Mononuclear cell (primary cell): Measurements from ENCODE around the gene KCNAB1. TPM values are rescaled to one million over a fixed set of nuclear protein-coding genes. Genes with fewer than 3 reads are reported as not detected.

Source experiments
- H3K27me3 ChIP-seq: 2 replicates; pipeline ENCODE4 v1.6.0; 2011; ENCODE audit warnings: low read length, control low read depth; ENCODE audit not compliant: insufficient read depth
- H3K4me1 ChIP-seq: 2 replicates; pipeline ENCODE4 v1.5.1; 2011; ENCODE audit warnings: mild to moderate bottlenecking, low read length, control low read depth; ENCODE audit not compliant: insufficient read depth
- H3K4me3 ChIP-seq: 2 replicates; pipeline ENCODE4 v1.5.1; 2011; ENCODE audit warnings: mild to moderate bottlenecking, low read length, moderate library complexity
- H3K9me3 ChIP-seq: 2 replicates; pipeline ENCODE4 v1.5.1; 2011; ENCODE audit warnings: low read depth, mild to moderate bottlenecking, control low read depth, low read length
- total RNA-seq: library from RNA; depleted of rRNA; stranded (reverse); fragments of >200 nt; gene quantifications from one replicate; pipeline ENCODE4 v1.2.3, GENCODE V29; 2012

The KCNAB1 gene
- total RNA-seq, 1 donor = not detected

- no peaks in the 10 kb centered on the region for H3K4me1 ChIP-seq
- no peaks in the 10 kb centered on the region for H3K27me3 ChIP-seq
- no peak overlapping the region for H3K4me3 ChIP-seq
- no peaks in the 10 kb centered on the region for H3K9me3 ChIP-seq
Measured at GRCh38 chr3:156150434-156151066, 30.2 kb downstream of the KCNAB1 start.

- Histone ChIP-seq H3K27me3 (no peaks in the 10 kb centered on the region), H3K4me3 (no peak overlapping the region), H3K9me3 (no peaks in the 10 kb centered on the region), H3K4me1 (no peaks in the 10 kb centered on the region)
Measured at GRCh38 chr3:156151824-156152428, 31.5 kb downstream of the KCNAB1 start.

GRCh38 chr3:156158656-156159295, 38.4 kb downstream of the KCNAB1 start:
- H3K9me3 ChIP-seq = no peaks in the 10 kb centered on the region
- no peaks in the 10 kb centered on the region for H3K27me3 ChIP-seq
- peaks cover 6% of the 10 kb centered on the region for H3K4me1 ChIP-seq
- H3K4me3 ChIP-seq = no peak overlapping the region

- H3K4me1 ChIP-seq = peaks cover 6% of the 10 kb centered on the region
- H3K27me3 ChIP-seq = no peaks in the 10 kb centered on the region
- no peak overlapping the region for H3K4me3 ChIP-seq
- H3K9me3 ChIP-seq = no peaks in the 10 kb centered on the region
Measured at GRCh38 chr3:156160647-156161046, 40.3 kb downstream of the KCNAB1 start.

GRCh38 chr3:156161172-156161571, 40.8 kb downstream of the KCNAB1 start:
- Histone ChIP-seq H3K4me3 (no peak overlapping the region), H3K4me1 (peaks cover 6% of the 10 kb centered on the region), H3K9me3 (no peaks in the 10 kb centered on the region), H3K27me3 (no peaks in the 10 kb centered on the region)

DNA sequence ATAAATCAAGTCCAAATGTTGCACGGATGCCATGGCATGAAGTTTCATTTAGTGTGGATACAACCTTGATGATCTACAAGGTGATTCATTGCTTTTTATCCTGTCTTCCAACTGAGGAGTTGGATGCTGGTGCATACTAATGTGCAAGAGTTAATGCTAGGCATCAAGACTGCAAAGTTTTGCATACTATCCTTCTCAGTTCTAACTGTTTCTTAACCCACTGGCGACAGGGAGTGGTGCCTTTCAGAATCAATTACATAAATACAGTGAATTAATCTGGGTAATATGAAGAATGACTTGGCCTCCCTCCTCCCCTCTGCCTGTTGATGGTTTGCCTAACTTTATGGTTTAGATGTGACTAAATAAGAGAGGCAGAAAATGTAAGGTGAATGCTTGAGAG, 43.5 kb downstream of the KCNAB1 start:
- H3K27me3 ChIP-seq = peaks cover 2% of the 10 kb centered on the region
- no peaks in the 10 kb centered on the region for H3K9me3 ChIP-seq
- H3K4me3 ChIP-seq = no peak overlapping the region
- peaks cover 6% of the 10 kb centered on the region for H3K4me1 ChIP-seq

DNA sequence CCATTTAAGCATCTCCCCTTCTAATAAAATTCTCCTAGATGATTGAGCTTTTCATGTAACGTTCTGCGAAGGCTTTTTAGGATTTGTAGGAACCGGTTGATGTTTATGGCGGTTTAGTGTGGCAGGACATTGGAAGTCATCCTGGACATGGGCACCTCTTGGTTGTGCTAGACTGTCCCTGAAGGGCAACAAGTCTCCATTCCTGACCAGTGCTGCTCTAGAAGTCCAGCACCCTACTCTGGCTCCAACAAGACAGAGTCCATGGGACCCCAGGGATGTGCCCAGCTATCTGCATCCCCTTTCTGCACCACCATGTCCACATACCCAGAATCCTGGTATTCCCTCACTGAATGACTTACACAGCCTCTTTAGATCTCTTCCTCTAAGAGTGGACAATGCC, 46.4 kb downstream of the KCNAB1 start:
- no peak overlapping the region for H3K4me3 ChIP-seq
- peaks cover 2% of the 10 kb centered on the region for H3K27me3 ChIP-seq
- H3K4me1 ChIP-seq = no peaks in the 10 kb centered on the region
- H3K9me3 ChIP-seq = no peaks in the 10 kb centered on the region

GRCh38 chr3:156170571-156170970, 50.2 kb downstream of the KCNAB1 start:
- H3K4me3 ChIP-seq = no peak overlapping the region
- no peaks in the 10 kb centered on the region for H3K9me3 ChIP-seq
- peaks cover 2% of the 10 kb centered on the region for H3K27me3 ChIP-seq
- H3K4me1 ChIP-seq = no peaks in the 10 kb centered on the region

DNA sequence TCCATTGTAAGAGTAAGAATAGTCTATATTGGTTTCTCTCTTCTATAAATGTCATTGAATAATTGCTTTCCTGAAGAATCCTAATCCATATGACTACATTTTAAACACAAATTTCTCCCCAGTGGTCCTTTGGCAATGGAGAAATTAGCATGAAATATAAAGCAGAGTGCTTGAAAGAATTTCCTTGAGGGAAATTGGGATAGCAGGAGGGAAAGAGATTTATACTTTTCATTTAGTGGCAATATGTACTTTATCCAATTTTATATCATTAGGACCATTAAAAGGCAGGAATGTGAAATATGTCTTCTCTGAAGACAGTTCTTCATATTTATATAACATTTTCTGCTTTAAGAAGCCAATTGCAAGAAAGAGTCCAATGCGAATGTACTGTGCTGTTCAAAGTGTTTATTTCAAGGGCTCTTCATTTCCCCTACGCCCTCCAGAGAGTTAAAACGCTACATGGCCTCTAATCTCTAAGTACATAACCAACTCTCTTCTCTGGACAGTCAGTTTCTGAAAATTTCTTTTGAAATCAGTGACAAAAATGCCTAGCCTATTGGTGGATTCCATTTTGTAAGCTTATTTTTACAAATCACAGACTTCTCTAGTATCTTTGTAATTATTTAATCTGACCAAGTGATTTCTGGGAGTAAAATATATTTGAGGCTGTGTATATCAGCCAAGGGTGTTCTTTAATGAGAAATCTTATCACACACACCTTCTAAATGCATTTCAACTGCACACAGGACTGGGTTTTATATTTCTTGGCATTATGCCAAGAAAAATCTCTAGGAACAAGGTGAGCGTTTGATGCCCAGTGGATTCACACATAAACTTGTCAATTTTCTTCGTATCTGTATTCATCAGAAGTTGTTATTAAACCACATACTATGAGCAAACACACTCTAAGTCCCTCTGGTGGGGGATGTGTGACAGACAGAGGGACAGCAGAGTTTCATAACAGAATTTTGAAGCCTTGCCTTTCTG, 51.2 kb downstream of the KCNAB1 start:
- H3K4me3 ChIP-seq = no peak overlapping the region
- H3K9me3 ChIP-seq = no peaks in the 10 kb centered on the region
- H3K27me3 ChIP-seq = peaks cover 2% of the 10 kb centered on the region
- H3K4me1 ChIP-seq = no peaks in the 10 kb centered on the region

DNA sequence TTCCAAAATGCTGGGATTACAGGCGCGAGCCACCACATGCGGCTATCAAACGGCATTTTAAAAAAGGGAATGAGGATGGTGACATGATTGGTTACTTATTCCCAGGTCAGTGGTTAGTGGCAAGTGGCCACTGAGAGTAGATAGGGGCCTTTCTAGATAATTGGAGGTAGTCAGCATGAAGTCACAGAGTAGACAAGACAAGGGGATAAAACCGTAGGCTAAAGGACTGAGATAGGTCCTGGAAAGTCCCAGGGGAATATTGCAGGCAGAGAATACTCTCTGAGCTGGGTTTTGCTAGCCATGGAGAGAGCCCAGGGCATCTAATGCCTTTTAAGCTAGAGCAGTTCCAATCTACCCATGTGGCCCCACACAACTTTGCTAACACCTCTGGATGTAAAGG, 52.2 kb downstream of the KCNAB1 start:
- no peak overlapping the region for H3K4me3 ChIP-seq
- H3K4me1 ChIP-seq = no peaks in the 10 kb centered on the region
- no peaks in the 10 kb centered on the region for H3K9me3 ChIP-seq
- H3K27me3 ChIP-seq = no peaks in the 10 kb centered on the region

DNA sequence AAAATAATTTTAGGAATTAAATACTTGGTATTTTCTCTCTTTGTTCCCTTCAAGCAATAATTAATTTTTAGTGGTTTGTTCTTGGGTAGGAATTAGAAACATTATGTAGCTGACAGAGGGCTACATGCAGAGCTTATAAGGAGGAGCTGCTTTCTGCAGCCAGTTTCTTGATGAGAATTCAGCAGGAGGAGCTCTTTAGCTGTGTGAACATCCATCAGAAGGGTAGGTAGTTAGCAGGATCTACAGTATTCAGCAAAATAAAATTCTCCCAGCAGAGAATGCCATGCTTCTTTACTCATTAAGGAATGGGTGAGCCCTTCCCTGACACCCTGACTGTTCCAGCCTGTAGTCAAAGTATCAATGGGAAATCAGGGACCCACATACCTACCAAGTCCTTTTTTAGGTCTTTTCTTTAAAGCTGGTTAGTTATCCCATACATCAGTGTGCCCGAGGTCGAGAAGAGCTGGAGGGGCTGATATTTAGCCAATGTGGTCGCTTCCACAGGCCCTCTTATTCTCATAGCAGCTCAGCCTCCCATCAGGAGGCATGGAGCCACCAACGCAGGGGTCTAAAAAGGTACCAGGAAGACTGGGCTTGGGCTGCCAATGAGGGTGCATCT, 54.0 kb downstream of the KCNAB1 start:
- Histone ChIP-seq H3K27me3 (no peaks in the 10 kb centered on the region), H3K9me3 (no peaks in the 10 kb centered on the region), H3K4me3 (no peak overlapping the region), H3K4me1 (no peaks in the 10 kb centered on the region)

DNA sequence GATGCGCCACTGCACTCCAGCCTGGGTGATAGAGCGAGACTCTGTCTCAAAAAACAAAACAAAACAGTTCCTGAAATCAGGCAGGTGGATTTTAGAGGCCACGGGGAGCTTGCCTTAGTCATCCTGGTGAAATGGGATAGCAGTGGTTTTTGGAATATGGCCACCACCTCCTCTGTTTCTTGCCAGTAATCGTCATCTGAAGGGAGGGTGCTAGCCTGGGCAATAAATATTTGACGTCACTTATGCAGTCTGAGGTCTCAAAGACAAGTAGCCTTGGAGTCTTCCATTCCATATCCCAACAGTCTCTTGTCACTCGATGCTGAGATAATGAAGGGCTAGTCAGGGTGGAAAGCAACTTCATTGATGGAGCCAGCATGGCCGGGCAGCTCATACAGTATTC, 55.2 kb downstream of the KCNAB1 start:
- Histone ChIP-seq H3K4me1 (no peaks in the 10 kb centered on the region), H3K27me3 (no peaks in the 10 kb centered on the region), H3K4me3 (no peak overlapping the region)

GRCh38 chr3:156176048-156176447, 55.7 kb downstream of the KCNAB1 start:
- no peaks in the 10 kb centered on the region for H3K9me3 ChIP-seq
- no peak overlapping the region for H3K4me3 ChIP-seq
- H3K4me1 ChIP-seq = no peaks in the 10 kb centered on the region
- H3K27me3 ChIP-seq = no peaks in the 10 kb centered on the region

More for the DNA sequence above, 55.2 kb downstream of the KCNAB1 start:
- H3K9me3 ChIP-seq = no peaks in the 10 kb centered on the region

DNA sequence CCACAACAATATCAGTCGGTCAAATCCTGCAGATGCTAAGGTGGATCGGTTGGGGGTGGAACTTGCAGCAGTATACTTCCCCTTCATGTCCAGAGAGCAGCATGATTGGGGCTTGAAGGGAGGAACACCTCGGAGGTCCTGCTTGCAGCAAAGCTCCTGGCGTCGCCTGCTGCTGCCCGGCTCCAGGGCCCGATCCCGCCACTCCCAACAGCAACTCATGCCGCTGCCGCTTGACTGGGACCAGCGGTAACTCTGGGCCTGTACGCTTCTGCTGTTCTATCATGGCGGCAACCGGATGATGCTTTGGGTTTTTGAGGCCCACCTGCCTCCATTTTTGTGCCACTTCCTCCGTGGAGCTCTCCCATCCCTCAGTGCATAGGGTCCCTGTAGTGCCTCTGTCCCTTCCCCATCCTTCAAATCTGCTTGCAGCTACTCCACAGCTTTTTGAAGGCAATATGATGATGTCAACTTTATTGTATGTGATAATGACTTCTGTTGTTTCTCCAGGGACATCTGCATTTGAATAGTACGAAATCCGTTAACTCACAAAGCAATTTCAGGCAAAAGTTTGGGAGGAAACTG, 56.3 kb downstream of the KCNAB1 start:
- no peak overlapping the region for H3K4me3 ChIP-seq
- H3K27me3 ChIP-seq = no peaks in the 10 kb centered on the region
- no peaks in the 10 kb centered on the region for H3K4me1 ChIP-seq
- H3K9me3 ChIP-seq = no peaks in the 10 kb centered on the region
